Fibroblast of lung (primary cell): ENCODE results near the gene HNRNPA1L2. TPM values are rescaled to one million over a fixed set of nuclear protein-coding genes. Genes with fewer than 3 reads are reported as not detected.
A peak's percentile ranks its signal among the peaks of the same experiment; 100 is the strongest.
"Not testable (repeated sequence)": the region's sequence is repeated elsewhere in the genome, so short reads cannot be mapped to it uniquely, and the experiment has no call there.

Source experiments
- DNase-seq, 2 donors: peaks; one replicate each; pipeline versions ENCODE4 v3.0.0 to v3.0.0-alpha.2; 2010; ENCODE audit warnings: low read depth in 2 of 2
- H2AFZ ChIP-seq: 2 replicates; pipeline ENCODE4 v1.5.1; 2012; ENCODE audit warnings: low read length, control low read depth, inconsistent platforms
- H3K27ac ChIP-seq: 2 replicates; pipeline ENCODE4 v1.5.1; 2011; ENCODE audit warnings: low read length, control low read depth; ENCODE audit not compliant: insufficient read depth
- H3K27me3 ChIP-seq: 2 replicates; pipeline ENCODE4 v1.5.1; 2011; ENCODE audit warnings: mild to moderate bottlenecking, low read length; ENCODE audit not compliant: control insufficient read depth, insufficient read depth
- H3K36me3 ChIP-seq: 2 replicates; pipeline ENCODE4 v1.5.1; 2011; ENCODE audit warnings: low read length; ENCODE audit not compliant: control insufficient read depth, insufficient read depth
- H3K4me1 ChIP-seq: 2 replicates; pipeline ENCODE4 v1.5.1; 2011; ENCODE audit warnings: low read length; ENCODE audit not compliant: control insufficient read depth, insufficient read depth; ENCODE audit errors: extremely low read depth
- H3K4me2 ChIP-seq: 2 replicates; pipeline ENCODE4 v1.5.1; 2011; ENCODE audit warnings: low read length, control low read depth; ENCODE audit not compliant: insufficient read depth; ENCODE audit errors: extremely low read depth
- H3K4me3 ChIP-seq, 4 experiments: fragments of 200-600 bp in 1 of 4; sonication (generic) in 1 of 4; replicated peaks in 1 of 4; 2 replicates each; pipeline ENCODE4 v1.5.1; 2011 to 2016; ENCODE audit warnings: low read length in 4 of 4, low read depth in 3 of 4, mild to moderate bottlenecking in 3 of 4, control low read depth in 2 of 4, inconsistent platforms in 1 of 4, mixed read lengths in 1 of 4; ENCODE audit not compliant: insufficient read depth in 1 of 4; ENCODE audit errors: control extremely low read depth in 1 of 4
- H3K79me2 ChIP-seq: 2 replicates; pipeline ENCODE4 v1.5.1; 2012; ENCODE audit warnings: mild to moderate bottlenecking, low read length, inconsistent platforms; ENCODE audit not compliant: control insufficient read depth, insufficient read depth
- H3K9ac ChIP-seq: 2 replicates; pipeline ENCODE4 v1.5.1; 2011; ENCODE audit warnings: mild to moderate bottlenecking, low read length, control low read depth; ENCODE audit not compliant: insufficient read depth
- H3K9me3 ChIP-seq: 2 replicates; pipeline ENCODE4 v1.5.1; 2012; ENCODE audit warnings: low read depth, low read length; ENCODE audit not compliant: control insufficient read depth, insufficient read depth
- H4K20me1 ChIP-seq: 2 replicates; pipeline ENCODE4 v1.5.1; 2011; ENCODE audit warnings: low read length; ENCODE audit not compliant: control insufficient read depth, insufficient read depth; ENCODE audit errors: extremely low read depth
- EZH2 ChIP-seq: IDR thresholded peaks from 2 replicates; pipeline ENCODE4 v1.5.1; 2012; ENCODE audit warnings: low read length, control low read depth, mild to moderate bottlenecking; ENCODE audit errors: missing control alignments
- polyA plus RNA-seq, 2 donors: library from polyadenylated mRNA; depleted of rRNA in 1 of 2; stranded (reverse) in 1 of 2; unstranded in 1 of 2; fragments of >200 nt; gene quantifications; 2 replicates each; pipeline ENCODE4 v1.2.1, GENCODE V29; 2011 to 2012; ENCODE audit warnings: missing spikeins in 1 of 2
- total RNA-seq: library from RNA; depleted of rRNA; stranded (reverse); fragments of >200 nt; gene quantifications from 2 replicates; pipeline ENCODE4 v1.2.1, GENCODE V29; 2014
- TF ChIP-seq, protein P1 (sequence below), 2 donors: IDR thresholded peaks in 1 of 2; conservative IDR thresholded peaks in 1 of 2; 1 replicate in 1 of 2; 2 replicates in 1 of 2; pipeline ENCODE4 v1.5.1; 2011 to 2012; ENCODE audit warnings: low read length in 2 of 2, control low read depth in 1 of 2, inconsistent platforms in 1 of 2, low read depth in 1 of 2, mild to moderate bottlenecking in 1 of 2

The HNRNPA1L2 gene
- total and polyA plus RNA-seq, 2 donors (not counting 1 experiment from before 2014, with no cell fraction given) = 3.3 to 9.8 TPM

- no peaks in the 10 kb centered on the region for H3K4me1 ChIP-seq
- H3K4me2 ChIP-seq = no peak overlapping the region
- no peak overlapping the region for H3K27ac ChIP-seq
- H4K20me1 ChIP-seq = no peaks in the 10 kb centered on the region
- no peaks in the 10 kb centered on the region for H3K27me3 ChIP-seq
- no peak overlapping the region for H3K4me3 ChIP-seq
- no peak for TF ChIP-seq EZH2
- TF ChIP-seq, protein P1, sequence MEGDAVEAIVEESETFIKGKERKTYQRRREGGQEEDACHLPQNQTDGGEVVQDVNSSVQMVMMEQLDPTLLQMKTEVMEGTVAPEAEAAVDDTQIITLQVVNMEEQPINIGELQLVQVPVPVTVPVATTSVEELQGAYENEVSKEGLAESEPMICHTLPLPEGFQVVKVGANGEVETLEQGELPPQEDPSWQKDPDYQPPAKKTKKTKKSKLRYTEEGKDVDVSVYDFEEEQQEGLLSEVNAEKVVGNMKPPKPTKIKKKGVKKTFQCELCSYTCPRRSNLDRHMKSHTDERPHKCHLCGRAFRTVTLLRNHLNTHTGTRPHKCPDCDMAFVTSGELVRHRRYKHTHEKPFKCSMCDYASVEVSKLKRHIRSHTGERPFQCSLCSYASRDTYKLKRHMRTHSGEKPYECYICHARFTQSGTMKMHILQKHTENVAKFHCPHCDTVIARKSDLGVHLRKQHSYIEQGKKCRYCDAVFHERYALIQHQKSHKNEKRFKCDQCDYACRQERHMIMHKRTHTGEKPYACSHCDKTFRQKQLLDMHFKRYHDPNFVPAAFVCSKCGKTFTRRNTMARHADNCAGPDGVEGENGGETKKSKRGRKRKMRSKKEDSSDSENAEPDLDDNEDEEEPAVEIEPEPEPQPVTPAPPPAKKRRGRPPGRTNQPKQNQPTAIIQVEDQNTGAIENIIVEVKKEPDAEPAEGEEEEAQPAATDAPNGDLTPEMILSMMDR (conservative IDR thresholded peaks at IDR 0.05 in 1 of 2, IDR thresholded peaks at IDR 0.05 in 1 of 2; ENCODE audit: low read depth in 1 of 2, low read length in 2 of 2) = no peak
- no peak for DNase-seq
- no peaks in the 10 kb centered on the region for H3K9me3 ChIP-seq
- H3K79me2 ChIP-seq = peaks cover 3% of the 10 kb centered on the region
- no peak overlapping the region for H2AFZ ChIP-seq
- no peaks in the 10 kb centered on the region for H3K36me3 ChIP-seq
- H3K9ac ChIP-seq = no peak overlapping the region
Observed at GRCh38 chr13:52615812-52616211, 26.4 kb upstream of the HNRNPA1L2 start.

GRCh38 chr13:52617070-52618060 is 24.9 kb upstream of the HNRNPA1L2 start:
- Histone ChIP-seq H3K9ac (peak overlapping the region; percentile 68), H3K4me3 (peak overlapping the region; percentile 76 to 95 (median 88)), H3K4me2 (peak overlapping the region; percentile 90), H3K79me2 (peaks cover 3% of the 10 kb centered on the region), H3K27me3 (no peaks in the 10 kb centered on the region), H3K4me1 (no peaks in the 10 kb centered on the region), H3K9me3 (no peaks in the 10 kb centered on the region), H3K36me3 (no peaks in the 10 kb centered on the region), H3K27ac (peak overlapping the region; percentile 51), H2AFZ (peak overlapping the region; percentile 96), H4K20me1 (no peaks in the 10 kb centered on the region)
- peak; percentile 84 to 88 for DNase-seq
- TF ChIP-seq EZH2 = no peak
- TF ChIP-seq, protein P1 (conservative IDR thresholded peaks at IDR 0.05 in 1 of 2, IDR thresholded peaks at IDR 0.05 in 1 of 2; ENCODE audit: low read depth in 1 of 2, low read length in 2 of 2) = no peak

- not testable (repeated sequence) for H3K9ac ChIP-seq, DNase-seq, H3K4me2 ChIP-seq, H3K4me3 ChIP-seq, H4K20me1 ChIP-seq, H3K27ac ChIP-seq, H3K4me1 ChIP-seq, H2AFZ ChIP-seq, H3K36me3 ChIP-seq, H3K79me2 ChIP-seq, H3K27me3 ChIP-seq, H3K9me3 ChIP-seq
Observed at GRCh38 chr13:52631083-52631690, 11.0 kb upstream of the HNRNPA1L2 start.
